ENCODE results near the gene MLLT6.
"Not testable (repeated sequence)": the region's sequence is repeated elsewhere in the genome, so short reads cannot be mapped to it uniquely, and the experiment has no call there.

The MLLT6 gene

DNA sequence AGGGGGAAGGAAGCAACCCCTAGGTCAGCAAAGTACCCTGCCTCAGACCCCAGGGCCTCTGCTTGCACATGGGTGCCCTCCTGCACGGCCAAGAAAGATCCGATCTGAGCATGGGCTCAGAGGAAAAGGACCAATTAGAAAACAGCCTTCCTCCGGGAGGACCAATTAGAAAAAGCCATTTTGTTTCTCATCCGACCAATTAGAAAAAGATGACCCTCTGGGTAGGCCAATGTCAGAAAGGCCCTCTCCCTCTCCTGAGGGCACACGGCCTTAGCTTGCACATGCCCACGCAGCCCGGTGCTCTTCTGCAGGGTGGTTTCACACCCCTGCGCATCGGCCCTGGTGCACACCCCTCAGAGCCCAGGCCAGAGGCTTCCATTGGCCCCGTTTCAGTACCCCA lies 20.0 kb downstream of the MLLT6 start:
- no peak for DNase-seq (ENCODE audit: low read depth in 2 of 2, low spot score in 1 of 2)

DNA sequence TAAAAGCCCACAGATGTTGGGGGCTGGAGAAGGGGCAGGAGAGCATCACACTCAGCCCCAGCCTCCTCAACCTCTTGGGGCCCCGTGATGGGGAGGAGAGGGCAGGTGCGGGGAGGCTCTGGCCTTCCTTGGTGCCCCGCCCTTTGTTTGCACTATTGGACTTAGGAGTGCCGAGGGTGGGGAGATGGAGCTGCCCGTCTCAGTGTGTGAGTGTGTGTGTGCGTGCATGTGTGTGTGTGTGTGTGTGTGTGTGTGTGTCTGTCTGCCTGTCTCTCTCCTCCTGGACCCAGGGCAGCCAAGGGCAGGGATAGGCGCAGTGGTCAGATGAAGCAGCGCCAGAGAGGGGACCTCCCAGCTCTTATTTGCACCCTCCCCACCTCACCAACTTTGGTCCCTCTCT lies 21.1 kb downstream of the MLLT6 start:
- DNase-seq (ENCODE audit: low read depth in 2 of 2, low spot score in 1 of 2): not testable (repeated sequence)

DNA sequence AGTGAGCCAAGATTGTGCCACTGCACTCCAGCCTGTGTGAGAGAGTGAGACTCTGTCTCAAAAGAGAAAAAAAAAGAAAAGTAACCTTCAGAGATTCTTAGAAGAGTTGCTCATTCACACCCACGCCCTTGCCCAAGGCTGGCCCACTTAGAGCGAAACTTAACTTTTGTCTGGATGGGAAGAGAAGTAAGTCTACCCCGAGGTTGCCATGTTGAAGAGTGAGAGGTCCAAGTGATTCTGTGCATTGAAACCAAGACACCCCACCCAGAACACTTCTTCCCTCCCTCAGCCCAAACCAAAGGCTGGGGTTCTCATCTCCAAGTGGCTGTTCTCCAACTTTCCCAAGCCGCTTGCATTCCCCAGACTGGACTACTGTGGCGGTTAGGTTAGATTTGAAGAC lies 22.7 kb downstream of the MLLT6 start:
- no peak for DNase-seq (ENCODE audit: low read depth in 2 of 2, low spot score in 1 of 2)

DNA sequence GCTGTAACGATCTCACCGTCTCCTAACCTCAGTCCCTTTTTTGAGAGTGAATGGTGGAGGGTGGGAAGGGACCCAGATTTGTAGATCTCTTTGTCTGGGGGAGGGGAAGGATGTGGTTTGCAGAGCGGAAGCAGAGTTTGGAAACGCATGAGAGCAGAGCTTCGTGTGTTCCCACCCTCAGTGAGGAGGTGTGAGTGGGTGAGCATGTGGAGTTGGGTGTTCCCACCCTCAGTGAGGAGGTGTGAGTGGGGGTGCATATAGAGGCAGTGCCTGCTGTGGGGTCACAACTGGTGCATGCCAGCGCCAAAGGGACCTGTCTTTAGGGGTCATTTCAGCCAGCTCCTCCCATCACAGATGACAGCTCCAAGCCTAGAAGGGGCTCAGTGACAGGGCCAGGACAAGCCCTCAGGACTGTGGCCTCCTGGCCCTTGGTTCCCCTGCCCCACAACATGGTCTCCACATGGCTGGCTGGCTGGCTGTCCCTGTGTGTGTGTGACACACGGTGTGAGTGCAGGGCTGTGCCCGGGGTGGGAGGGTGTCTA lies 23.3 kb downstream of the MLLT6 start:
- peak; percentile 50 to 52 for DNase-seq (ENCODE audit: low read depth in 2 of 2, low spot score in 1 of 2)

DNA sequence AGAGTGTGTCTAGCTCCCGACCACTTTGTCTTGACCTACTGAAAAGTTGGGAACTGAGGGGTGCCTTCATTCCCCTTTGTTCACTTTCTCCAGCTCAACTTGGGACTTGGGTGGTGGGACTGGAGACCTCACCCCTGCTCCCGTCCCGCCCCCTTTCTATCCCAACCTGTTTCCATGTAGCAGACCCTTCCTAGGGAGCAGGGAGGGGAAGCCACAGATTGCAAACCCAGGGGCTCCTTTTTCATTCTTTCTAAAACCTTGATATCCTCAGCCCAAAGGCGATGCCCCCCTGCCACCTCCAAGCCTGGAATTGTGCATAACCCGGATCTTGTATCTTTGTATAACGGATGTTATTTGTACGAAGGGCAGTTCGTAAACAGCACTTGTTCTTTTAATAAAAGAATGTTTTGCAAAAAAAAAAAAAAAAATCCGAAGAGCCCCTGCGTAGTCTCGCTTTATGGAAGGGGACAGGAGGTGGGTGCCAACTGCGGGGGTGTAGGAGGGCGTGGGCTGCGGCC lies 24.4 kb downstream of the MLLT6 start:
- no peak for DNase-seq (ENCODE audit: low read depth in 2 of 2, low spot score in 1 of 2)

DNA sequence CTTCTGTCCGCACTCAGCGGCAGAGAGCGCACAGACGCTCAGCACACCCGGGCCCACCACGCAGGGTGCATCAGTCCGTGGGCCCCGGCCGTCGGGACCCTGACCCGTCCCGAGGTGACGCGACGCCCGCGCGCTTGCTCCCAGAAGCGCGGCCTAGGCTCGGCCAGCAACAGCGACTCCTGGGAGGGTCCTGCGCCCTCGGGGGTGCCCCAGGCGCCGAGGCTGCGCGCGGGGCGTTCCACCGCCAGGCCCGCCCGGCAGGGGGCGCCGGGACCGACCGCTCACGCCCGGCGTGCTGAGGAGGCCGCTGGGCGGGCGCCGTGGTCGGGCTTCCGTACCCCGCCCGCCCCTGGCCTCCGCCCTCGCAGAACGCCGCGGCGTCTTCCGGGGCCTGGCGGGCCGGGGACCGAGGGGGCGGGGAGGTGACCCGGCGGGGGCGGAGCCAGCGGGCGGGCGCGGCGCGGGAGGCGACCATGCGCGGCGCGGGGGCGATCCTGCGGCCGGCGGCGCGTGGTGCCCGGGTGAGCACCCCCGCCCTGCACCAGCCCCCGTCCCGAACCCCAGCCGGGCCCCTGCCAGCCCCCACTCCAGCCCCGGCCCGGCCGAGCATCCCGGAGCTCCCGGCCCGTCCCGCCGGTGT lies 24.9 kb downstream of the MLLT6 start, which contains the start of gene CISD3:
Gene CISD3, plus strand, starts transcription at position 456 of the 640 bp plus-strand sequence. Its CDS starts 18 bp downstream, at position 474.
- DNase-seq (ENCODE audit: low read depth in 2 of 2, low spot score in 1 of 2): peak; percentile 68 to 71

DNA sequence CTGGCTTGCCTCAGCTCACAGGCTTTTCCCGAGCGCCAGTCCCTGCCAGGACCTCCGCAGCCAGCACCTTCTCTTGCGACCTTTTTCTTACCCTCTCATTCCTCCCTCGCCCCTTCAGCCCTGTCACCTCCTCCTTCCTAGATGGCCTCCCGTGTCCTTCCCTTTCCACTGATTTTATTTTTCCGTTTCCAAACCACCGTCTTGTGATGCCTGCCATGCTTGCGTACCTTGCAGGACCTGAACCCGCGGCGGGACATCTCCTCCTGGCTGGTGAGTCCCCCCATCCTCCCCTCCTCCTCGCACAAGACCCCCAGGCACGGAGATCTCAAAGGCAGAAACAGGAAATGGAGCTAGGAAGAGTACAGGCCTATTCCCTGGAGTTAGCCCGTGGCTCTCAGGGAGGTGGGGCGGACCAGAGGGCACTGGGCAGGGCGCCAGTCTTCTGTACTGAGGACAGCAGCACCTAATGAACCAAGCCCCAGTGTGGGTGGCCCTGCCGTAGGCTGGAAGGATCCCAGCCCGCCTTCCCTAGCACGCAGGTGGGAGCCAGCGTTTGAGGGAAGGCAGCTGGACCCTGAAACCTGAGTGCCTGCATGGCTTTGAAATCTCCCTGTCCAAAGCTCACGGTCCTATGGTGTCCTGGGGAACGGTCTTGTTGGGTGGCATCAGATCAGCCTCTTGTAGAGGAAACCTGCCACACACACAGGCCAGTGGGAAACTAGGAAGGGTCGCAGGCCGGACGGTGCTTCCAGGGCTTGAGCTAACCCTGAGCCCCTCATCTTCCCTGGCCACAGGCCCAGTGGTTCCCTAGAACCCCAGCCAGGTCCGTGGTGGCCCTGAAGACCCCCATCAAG lies 25.7 kb downstream of the MLLT6 start:
- DNase-seq (ENCODE audit: low read depth in 2 of 2, low spot score in 1 of 2): no peak

DNA sequence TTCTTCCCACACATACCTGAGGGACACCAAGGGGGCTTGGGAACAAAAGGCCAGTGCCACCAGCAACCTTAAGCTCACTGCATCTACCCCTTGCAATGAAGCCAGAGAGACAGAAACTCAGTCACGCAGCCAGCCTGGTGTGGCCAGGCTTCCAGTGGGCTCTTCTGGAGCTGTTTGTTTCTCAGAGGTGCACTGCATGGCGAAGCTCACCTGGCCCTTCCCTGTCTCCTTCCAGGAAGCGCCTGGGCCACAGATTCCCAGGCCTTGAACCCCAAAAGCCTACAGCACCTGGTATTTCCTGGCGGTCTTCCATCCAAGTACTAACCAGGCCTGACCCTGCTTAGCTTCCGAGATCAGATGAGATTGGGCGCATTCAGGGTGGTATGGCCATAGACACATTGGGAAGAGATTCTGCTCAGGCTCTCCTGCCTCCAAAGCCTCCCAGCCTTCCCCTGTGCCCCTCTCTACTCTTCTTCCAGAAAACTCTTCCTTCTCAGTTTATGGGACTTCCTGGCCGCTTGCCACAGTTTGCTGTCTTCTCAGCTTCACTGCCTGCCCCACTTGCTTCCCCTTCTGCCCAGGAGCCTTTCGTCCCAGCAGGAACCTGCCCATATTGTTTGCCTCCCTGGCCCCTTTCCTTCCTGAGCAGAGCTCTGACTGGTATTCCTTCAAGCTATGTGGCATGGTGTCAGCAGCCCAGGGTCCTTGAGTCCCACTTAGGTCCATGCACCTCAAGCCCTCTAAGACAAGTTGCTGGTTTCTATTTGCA lies 26.6 kb downstream of the MLLT6 start:
- no peak for DNase-seq (ENCODE audit: low read depth in 2 of 2, low spot score in 1 of 2)

DNA sequence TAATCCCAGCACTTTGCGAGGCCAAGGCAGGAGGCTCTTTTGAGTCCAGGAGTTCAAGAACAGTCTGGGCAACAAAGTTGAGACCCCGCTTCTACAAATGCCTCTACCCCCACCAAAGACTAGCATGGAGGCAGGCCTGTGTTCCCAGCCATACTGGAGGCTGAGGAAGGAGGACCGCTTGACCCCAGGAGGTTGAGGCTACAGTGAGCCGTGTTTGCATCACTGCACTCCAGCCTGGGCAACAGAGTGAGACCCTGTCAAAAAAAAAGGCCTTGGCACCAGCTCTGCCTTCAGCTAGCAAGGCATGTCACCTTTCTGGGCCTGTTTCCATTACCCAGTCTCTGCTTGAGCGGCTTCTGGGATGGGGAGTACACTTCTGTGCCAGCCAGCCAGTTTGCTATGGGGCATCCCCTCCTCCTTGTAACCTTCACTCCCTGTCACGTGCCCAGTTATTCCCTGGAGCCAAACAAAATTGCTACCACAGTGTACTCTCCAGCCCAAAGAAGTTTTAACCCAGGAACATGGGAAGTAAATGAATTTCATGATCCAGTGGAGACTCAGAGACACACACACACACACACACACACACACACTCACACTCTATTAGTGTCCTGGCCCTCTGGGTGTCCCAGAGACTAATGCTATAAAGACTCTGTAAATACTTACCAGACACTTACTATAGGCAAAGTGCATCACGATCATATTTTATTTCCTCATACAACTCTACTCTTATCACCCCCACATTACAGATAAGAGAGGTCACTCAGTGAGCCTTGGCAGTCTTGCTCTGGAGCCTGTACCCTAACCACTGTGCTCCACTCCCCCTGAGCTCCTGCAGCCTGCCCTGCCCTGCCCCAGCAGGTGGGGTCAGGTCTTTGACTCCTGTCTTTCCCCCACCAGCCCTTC lies 27.6 kb downstream of the MLLT6 start:
- DNase-seq (ENCODE audit: low read depth in 2 of 2, low spot score in 1 of 2): no peak

DNA sequence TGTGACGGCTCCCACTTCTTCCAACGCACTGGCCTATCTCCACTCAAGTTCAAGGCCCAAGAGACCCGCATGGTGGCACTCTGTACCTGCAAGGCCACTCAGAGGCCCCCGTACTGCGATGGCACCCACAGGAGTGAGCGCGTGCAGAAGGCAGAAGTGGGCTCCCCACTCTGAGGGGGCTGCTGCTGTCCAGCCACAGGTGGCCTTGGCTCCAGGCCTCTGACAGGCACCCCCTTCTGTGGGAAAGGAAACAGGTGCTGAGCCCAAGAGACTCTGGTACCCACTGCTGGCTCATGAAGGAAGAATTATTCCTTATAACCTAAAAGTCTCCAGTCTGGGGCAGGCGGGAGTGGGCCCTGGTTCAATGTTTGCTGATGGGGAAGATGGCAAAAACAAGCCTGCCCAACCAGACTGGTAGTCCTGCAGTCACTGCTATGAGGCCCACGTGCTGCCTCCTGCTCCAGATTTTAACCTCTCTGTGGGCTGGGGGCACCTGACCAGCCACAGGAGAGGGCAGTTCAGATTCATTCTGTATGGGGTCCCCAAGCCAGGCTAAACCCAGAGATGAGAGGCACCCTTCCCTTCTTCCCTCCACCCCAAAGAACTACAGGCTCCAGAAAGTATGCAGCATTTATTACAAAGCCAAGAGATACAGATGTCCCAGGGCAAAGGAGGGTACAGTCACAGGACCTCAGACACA lies 28.4 kb downstream of the MLLT6 start:
- no peak for DNase-seq (ENCODE audit: low read depth in 2 of 2, low spot score in 1 of 2)

DNA sequence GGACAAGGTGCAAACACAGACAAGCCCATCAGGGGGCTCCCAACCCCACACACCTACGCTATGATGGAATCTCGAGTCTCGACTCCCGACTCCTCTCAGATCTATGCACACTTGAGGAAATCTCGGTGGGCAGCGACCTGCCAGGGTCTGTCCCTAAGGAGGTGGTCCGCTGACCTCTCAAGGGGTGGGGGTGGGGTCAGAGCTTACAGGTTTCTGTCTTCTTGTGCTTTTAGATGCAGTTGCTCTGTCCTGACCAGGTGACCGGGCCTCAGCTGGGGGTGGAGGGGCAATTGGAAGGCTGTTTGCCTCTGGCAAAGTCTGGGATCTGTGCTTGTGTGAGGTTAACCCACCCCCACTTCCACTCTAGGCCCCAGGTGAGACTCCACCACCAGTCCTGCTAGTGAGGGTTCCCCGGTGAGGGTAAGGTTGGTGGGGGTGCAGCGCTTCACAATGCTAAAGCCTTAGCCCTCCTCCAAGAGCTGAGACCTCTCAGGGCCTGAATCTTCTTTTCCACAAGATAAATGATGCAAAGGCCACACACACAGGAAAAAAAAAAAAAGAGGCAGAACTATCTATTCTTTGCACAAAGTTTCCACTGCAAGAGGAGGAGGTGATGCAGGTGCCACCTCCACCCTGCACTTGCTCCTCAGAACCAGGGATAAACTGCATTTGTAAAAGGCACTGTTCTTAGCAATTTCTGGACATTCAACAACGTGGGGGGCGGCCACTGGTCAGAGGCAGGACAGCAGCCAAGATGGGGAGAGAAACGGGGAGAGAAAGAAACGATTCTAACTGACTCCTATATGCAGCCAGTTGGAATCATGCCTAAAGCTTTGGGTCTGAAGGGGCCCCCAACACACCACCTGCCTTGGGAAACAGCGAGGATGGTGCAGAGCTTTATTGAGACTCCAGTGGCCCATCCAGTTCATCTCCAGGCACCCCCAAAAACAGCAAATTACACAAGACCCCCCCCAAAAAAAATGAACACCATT lies 29.2 kb downstream of the MLLT6 start:
- DNase-seq (ENCODE audit: low read depth in 2 of 2, low spot score in 1 of 2): no peak

DNA sequence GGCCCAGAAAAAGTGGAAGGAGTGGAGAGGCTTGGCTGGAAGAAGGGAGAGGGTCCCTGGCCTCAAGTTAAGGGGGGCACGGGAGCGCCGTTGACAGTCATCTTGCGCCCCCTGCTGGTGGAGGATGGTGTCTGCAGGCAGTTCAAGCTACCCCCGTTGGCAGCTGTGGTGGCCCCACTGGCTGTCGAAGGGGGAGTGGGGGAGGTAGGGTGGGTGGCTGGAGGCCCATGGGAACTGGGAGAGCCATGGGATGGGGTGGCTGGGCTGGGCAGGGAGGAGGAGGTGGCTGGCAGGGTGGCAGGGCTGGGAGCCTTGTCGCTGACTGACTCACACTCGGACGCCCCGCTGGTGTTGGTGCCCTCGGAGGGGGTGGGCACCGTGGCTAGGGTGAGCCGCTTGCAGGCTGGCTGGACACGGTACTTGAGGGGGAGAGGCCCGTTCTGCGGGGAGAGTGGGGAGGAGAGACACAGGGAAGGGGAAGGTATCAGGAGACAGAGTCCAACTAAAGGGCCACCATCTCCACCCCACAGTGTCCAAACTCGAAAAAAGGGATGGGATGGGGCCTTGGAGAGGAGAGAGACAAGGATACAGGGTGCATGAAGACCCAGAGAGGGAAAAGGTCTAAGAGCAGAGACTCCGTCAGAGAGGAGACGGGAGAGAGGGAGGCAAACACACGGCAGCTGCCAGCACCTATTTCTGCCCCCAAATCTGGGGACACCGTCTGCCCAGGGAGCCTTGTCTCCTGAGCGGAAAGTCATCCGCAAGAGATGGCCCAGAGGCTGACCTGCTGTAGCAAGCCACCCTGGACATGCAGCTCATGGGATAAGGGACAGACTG lies 30.3 kb downstream of the MLLT6 start:
- DNase-seq (ENCODE audit: low read depth in 2 of 2, low spot score in 1 of 2): peak; percentile 59 to 66

DNA sequence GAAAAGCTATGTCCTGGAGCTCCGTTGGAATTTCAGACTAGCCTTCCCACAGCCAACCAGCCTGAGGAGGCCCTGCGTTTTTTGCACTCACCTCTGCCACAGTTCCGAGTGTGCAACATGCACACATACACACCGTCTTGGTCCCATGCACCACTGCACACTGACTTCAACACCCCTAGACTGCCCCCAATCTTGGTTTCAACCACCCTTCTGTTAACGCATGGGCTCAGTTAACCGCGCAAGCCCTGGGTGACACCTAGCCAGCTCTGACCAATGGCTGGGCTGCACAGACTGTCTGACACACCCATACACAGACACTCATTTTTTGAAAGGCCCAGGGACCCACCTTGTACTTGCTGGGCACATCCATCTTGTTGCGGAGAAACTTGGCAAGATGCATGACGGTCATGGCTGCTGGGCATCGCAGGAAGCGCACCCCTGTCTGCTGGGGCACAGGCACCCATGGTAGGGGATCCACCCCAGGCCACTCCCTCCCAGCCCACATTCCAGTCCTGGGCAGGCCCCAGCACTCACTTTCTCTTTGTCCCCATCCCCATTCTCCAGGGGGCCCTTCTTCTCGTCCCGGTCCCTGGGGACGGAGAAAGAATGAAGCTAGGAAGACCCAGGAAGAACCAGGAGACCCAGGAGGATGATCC lies 33.1 kb downstream of the MLLT6 start:
- DNase-seq (ENCODE audit: low read depth in 2 of 2, low spot score in 1 of 2): no peak

DNA sequence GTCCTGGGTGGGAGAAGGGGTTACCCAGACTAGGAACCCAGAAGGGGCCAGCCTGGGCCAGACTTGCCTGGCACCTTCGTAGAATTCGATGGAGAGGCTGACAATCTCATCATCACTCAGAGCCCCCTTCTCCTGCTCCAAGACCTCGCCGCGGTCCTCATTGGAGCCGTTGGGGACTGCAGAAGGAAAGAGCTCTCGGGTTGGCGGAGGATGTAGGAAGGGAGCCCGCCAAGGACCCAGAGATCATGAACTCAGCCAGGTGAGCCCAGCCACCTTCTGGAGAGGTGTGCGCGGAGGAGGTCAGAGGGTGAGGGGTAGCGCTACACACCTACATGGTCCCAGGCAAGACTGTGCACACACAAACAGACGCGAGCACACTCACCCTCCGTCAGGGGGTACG lies 33.6 kb downstream of the MLLT6 start:
- DNase-seq (ENCODE audit: low read depth in 2 of 2, low spot score in 1 of 2): no peak

DNA sequence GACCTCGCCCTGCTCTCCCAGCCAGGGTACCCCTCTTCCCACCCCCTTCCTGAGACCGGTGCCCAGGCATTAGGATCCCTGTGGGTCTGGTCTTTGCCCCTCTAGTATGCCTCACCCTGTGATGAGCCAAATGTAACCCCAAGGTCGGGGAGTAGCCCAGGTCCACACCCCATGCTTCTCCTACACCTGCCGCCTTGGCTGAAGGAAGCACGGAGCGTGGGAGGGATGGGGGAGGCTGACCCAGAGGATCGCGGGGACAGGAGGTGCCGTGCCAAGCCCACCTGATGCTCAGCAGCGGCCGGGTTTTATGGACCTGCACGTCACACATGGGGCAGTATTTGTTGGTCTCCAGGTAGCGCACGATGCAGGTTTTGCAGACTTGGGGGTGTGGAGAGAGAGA lies 34.2 kb downstream of the MLLT6 start:
- DNase-seq (ENCODE audit: low read depth in 2 of 2, low spot score in 1 of 2): no peak

DNA sequence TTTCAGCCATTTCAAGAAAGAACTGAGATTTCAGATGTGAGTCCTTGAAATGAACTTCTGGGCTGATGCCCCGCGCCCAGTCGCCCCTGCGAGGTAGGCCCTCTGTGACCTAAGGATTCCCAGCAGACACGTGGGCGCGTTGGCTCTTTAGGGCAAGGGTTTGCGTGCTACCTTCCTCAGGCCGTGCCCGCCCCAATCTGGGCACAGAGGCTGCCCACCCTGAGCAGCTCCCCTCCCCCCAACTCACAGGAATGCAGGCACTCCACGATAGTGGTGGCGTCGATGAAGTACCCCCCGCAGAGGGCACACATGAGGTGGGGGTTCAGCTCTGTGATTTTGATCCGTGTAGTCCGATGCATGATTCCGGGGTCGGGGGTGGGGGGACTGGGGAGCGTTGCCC lies 35.0 kb downstream of the MLLT6 start:
- DNase-seq (ENCODE audit: low read depth in 2 of 2, low spot score in 1 of 2): no peak

DNA sequence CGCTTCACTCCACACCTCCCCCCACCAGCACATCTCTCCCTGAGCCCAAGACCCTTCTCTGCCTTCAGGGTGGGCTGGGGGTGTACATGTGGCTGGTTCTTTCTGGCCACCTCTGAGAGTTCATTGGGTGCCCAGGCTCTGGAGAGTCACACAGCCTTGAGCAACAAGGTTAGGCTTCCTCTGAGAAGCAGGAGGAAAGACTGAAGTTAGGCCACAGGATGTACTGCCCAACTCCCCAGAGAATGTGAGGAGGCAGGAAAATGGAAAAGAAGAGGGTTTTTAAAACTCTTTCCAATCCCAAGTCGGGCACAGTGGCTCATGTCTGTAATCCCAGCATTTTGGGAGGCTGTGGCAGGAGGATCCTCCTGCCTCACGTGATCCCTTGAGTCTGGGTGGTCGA lies 35.7 kb downstream of the MLLT6 start:
- DNase-seq (ENCODE audit: low read depth in 2 of 2, low spot score in 1 of 2): no peak

All from stimulated activated CD8-positive, alpha-beta memory T cell treated with anti-CD3 and anti-CD28 coated beads, Interleukin-4, amount 100 ng/mL, for 1 hour (primary cell).